Right renal cortex interstitium (tissue), 3 donors: ENCODE data around the gene IFT22. TPM values are rescaled to one million over a fixed set of nuclear protein-coding genes. Genes with fewer than 3 reads are reported as not detected.
"Not testable (repeated sequence)": the region's sequence is repeated elsewhere in the genome, so short reads cannot be mapped to it uniquely, and the experiment has no call there.

ENCODE experiments used
- DNase-seq, 3 donors: peaks; one replicate each; pipeline ENCODE4 v3.0.0-alpha.2; 2013; ENCODE audit warnings: low read depth in 3 of 3, low spot score in 2 of 3
- polyA plus RNA-seq, 3 donors: library from polyadenylated mRNA; unstranded; fragments of 120-200 nt; gene quantifications; one replicate each; pipeline ENCODE4 v1.2.1, GENCODE V29; 2013; ENCODE audit not compliant: insufficient read length in 3 of 3

Gene IFT22
- polyA plus RNA-seq, 3 donors = 71.7 to 79.5 (median 78.0) TPM

DNA sequence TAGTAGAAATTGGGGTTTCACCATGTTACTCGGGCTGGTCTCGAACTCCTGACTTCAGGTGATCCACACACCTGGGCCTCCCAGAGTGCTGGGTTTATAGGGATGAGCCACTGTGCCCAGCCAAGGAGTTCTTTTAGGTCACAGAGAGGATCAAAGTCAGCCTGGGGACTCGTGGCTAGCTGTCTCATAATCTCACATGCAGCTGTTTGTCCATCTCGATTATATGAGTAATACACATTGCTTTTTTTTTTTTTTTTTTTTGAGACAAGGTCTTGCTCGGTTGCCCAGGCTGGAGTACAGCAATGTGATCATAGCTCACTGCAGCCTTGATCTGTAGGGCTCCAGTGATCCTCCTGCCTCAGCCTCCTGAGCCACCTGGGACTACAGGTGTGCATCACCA lies 2.2 kb downstream of the IFT22 start:
- DNase-seq = no peak

GRCh38 chr7:101315336-101315735 lies 6.3 kb downstream of the IFT22 start:
- DNase-seq = no peak

GRCh38 chr7:101308245-101309085 lies 13.1 kb downstream of the IFT22 start:
- no peak for DNase-seq

DNA sequence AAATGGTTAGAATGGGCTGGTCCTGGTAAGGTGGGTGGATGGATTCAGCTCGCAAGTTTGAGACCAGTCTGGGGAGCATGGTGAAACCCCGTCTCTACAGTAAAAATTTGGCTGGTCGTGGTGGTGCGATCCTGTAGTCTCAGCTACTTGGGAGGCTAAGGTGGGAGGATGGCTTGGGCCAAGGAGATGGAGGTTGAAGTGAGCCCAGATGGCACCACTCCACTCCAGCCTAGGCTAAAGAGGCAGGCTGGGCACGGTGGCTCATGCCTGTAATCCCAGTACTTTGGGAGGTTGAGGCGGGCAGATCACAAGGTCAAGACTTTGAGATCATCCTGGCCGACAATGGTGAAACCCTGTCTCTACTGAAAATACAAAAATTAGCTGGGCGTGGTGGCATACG lies 15.3 kb downstream of the IFT22 start:
- DNase-seq = no peak

GRCh38 chr7:101303102-101303701 lies 18.4 kb downstream of the IFT22 start:
- no peak for DNase-seq

DNA sequence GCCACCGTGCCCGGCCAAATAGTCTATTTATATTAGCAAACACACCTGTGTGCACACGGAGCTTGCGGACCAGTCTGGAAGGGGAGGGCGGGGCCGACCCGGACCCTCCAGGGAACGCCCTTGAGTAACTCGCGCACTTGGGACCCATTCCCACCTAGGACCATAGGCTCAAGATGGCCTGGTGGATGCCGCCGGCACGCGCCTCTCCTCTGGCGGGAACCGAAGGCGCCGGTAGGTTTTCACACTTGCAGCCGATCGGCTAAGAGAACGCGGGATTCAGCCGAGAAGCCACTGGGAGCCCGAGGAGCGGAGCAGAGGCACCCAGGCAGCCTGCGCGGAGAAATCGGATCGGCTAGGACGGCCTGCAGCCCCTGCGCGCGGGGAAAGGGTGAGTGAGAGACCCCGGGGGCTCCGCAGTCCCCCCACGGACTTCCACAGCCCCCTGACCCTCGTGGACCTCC lies 18.9 kb downstream of the IFT22 start:
- no peak for DNase-seq

DNA sequence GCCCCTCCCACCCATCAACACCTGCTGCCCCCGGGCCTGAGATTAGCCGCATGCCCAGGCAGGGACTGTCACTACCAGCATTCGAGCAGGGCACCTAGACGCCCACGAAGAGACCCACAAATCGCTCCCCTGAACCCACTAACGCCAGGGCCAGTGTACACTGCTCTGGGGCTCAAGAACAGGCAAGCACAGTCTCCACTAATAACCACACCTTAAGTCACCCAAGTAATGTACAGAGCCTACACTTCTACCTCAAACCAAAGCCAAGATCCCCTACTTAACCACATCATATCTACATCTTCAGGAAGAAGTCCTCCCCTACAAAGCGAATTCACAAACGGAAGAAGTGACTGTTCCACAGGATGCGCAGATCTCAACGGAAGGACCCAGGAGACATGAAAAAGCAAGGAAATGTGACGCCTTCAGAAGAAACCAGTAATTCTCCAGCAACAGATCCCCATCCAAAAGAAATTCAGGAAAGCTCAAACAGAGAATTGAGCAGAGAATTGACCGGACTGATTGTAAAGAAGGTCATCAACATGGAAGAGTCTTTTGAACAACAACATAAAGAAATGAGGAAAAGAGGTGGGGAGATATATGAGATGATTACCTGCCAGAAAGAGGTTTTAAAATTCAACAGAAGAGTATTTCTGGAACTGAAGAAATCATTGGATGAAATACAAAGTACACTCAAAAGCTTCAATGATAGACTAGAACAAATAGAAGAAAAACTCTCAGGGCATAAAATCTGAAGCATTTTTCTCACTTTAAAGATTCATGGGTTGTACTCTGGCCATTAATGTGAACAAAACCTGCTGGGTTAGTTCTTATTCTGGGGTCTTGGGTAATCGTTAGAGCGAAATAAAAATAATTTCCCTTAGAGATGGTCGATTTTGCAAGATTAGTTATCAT lies 20.9 kb downstream of the IFT22 start:
- DNase-seq = no peak

DNA sequence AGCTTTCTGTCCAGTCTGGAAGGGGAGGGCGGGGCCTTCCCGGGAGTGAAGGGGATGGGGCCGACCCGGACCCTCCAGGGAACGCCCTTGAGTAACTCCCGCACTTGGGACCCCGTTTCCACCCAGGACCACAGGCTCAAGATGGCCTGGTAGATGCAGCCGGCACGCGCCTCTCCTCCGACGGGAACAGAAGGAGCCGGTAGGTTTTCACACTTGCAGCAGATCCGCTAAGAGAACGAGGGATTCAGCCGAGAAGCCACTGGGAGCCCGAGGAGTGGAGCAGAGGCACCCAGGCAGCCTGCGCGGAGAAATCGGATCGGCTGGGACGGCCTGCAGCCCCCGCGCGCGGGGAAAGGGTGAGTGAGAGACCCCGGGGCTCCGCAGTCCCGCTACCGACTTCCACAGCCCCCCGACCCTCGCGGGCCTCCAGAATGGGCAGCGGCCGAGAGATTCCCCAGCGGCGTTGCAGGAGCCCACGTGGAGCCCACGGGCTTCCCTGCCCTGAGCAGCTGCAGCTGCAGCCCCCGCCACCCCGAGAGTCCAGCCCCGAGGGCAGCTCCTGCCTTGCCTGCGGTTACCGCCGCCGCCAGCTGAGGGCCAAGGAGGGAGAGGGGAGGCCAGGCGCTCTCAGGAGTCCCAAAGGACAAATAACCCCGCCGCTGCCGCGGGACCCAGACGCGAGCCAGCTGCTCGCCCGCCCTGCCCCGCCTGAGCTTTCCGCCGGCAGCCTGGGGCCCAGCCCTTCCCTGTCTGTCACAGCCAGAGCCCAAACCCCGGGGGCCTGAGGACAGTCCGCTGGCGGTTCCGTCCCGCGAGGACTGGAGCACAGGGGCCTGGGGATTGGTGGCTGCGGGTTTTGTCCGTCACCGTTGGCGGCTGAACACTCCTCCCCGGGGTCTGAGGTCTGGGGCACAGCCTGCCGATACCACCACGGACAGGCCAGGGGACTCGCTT lies 21.8 kb downstream of the IFT22 start:
- DNase-seq = no peak

GRCh38 chr7:101294832-101295121 lies 26.8 kb downstream of the IFT22 start:
- DNase-seq = no peak

DNA sequence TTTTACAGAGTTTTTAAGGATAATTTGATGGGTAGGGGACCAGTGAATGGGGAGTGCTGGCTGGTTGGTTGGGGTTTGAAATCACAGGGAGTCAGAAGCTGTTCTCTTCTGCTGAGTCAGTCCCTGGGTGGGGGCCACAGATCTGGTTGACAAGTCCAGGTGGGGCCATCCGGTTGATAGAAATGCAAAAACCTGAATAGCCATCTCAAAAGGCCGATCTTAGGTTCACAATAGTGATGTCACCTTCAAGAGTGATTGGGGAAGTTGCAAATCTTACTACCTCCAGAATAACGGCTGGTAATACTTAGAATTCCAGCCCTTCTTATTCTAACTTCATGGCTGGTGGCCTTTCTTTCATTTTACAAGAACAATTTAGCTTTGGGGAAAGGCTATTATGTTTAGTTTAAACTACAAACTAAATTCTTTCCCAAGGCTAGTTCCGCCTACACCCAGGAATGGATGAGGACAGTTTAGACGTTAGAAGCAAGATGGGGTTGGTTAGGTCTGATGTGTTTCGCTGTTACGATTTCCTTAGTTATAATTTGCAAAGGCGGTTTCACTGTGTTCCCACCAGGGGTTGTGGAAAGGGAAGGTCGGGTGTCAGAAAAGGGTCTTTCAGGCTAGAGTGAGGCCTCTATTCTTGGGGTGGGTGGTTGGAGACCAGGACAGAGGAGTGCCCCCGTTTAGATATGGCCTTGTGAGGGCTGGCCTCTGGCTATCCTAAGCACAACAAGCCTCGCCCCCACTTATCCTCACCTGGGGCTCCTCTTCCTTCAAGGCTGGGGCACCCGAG lies 27.4 kb downstream of the IFT22 start:
- no peak for DNase-seq

DNA sequence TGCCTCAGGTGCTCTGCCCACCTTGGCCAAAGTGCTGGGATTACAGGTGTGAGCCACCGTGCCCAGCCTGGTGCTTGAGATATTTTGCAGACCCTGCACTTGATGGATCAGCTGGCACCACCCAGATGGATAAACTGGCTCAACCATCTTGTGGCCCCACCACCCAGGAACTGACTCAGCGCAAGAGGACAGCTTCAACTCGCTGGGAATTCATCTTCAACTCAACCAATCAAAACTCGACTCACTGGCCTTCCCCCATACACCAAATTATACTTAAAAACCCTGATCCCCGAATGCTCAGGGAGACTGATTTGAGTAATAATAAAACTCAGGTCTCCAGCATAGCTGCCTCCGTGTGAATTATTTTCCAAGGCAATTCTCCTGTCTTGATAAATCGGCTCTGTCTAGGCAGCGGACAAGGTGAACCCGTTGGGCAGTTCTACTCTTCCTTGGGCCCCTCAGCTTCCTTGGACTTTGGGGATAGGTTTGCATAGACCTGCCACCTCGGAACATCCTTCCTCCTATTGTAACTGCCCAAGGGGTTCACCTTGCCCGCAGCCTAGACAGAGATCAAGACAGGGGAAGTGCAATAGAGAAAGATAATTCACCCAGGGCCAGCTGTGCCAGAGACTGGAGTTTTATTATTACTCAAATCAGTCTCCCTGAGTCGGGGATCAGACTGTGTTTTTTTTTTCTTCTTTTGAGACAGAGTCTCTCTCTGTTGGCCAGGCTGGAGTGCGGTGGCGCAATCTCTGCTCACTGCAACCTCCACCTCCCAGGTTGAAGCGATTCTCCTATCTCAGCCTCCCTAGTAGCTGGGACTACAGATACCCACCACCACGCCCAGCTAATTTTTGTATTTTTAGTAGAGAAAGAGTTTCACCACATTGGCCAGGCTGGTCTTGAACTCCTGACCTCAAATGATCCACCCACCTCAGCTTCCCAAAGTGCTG lies 28.3 kb downstream of the IFT22 start:
- DNase-seq = not testable (repeated sequence)

GRCh38 chr7:101292566-101292965 lies 29.0 kb downstream of the IFT22 start:
- DNase-seq = not testable (repeated sequence)

DNA sequence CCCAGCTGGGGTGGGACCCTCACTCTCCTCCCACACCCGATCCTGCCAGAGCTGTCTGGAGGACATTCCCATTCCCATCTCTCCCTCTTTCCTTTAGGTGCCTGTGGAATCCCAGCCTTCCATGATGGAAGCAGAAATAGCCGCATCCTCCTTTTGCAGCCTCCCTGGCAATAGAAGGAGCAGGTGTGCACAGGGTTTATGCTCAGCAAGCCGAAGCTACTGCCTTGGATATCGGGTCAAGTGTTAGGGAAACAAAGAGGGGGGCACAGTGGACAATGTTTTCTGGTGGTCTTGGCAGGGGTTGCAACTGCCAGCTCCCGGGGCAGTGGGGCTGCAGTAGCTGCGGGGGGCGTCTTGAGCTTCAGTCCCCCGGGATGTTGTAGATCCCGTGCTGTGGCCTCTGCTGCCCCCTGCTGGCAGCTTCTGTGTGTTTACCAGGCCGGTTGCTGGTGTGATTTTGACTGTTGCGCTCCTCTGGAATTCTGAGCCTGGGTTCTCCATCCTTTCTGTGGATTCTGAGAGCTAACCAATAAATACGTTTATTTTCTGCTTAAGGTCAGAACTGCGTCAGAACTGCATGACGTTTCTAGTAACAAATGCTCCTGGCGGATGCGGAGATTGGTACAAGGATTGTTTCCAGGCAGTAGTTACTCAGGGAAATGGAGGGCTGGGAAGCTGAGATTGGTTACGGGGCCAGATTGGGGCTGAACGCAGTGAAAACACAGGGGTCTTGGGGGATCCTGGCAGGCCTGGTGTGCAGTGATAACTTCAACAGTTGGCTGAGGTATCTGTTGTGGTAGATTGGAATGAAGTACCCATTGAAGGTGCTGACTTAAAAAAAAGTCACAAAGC lies 31.2 kb downstream of the IFT22 start:
- DNase-seq = not testable (repeated sequence)

DNA sequence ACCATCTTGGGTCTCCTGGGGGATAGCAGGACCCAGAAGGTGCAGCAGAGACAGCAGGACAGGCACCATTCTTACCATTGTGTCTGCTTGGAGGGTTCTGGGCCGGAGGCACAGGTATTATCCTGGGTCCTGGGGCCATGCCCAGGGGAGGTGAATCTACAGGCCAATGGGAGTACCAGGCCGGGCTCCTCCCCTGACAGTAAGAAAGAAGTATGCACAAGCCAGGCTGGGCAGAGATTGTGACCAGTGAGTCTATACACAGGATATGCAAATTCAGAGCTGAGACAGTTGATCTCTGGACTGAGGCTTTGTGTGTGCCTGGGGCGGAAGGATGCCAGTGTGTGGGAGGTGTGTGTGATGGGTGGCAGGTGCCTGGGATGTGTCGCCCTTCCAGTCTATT lies 31.9 kb downstream of the IFT22 start:
- DNase-seq = not testable (repeated sequence)

- no peak for DNase-seq
Observed at GRCh38 chr7:101288439-101288838, 33.2 kb downstream of the IFT22 start.

- no peak for DNase-seq
Observed at GRCh38 chr7:101287032-101287431, 34.6 kb downstream of the IFT22 start.

DNA sequence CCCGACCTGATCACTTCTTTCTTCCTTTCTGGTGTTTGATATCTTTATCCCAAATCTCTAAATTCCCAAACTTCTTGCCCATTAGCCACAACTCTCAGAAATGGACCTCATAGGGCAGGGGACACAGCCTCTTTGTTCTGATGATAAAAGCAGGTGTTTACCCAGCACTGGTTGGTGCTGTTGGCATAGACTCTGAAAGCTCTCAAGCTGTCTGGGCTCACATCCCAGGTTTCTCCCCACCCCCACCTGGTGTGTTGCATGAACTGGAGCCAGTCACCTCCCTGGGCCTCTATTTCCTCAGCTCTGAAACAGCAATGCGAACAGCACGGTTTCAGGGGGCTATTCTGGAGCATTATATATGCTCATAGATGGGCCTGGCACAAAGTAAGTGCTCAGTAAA lies 35.7 kb downstream of the IFT22 start:
- DNase-seq = not testable (repeated sequence)
